WTC11 (cell line): ENCODE results near the gene RHOB. TPM values are rescaled to one million over a fixed set of nuclear protein-coding genes. Genes with fewer than 3 reads are reported as not detected.

ENCODE experiments used
- ATAC-seq: fragments of 200-7000 bp; cut with Tn5 transposase; 2 replicates; pipeline ENCODE4 v1.10.0; 2021; ENCODE audit warnings: mild to moderate bottlenecking, moderate library complexity
- CTCF ChIA-PET: fragments of 300-600 bp; sonication (Branson Sonifier 250); formaldehyde crosslinking; loops from one replicate; lab custom pipeline; 2021; ENCODE audit warnings: antibody characterized with exemption; lab: Charles Lee
- POLR2A ChIA-PET: fragments of 350-600 bp; sonication (Branson Sonifier 250); formaldehyde crosslinking; loops from one replicate; lab custom pipeline; 2021; ENCODE audit warnings: antibody characterized with exemption; lab: Charles Lee
- DNase-seq: peaks from one replicate; pipeline ENCODE4 v3.0.0; 2021; ENCODE audit warnings: low spot score
- H3K27ac Mint-ChIP-seq: 2 replicates; pipeline ENCODE4 v1.8.0; 2021; ENCODE audit warnings: mixed read lengths
- H3K27me3 Mint-ChIP-seq: 2 replicates; pipeline ENCODE4 v1.8.0; 2021; ENCODE audit warnings: low read depth, mild to moderate bottlenecking, moderate library complexity, mixed read lengths
- H3K36me3 Mint-ChIP-seq: 2 replicates; pipeline ENCODE4 v1.8.0; 2021; ENCODE audit warnings: mixed read lengths
- H3K4me1 Mint-ChIP-seq: 2 replicates; pipeline ENCODE4 v1.8.0; 2022; ENCODE audit warnings: mixed read lengths
- H3K4me3 Mint-ChIP-seq: 2 replicates; pipeline ENCODE4 v1.8.0; 2021; ENCODE audit warnings: mild to moderate bottlenecking, moderate library complexity, mixed read lengths
- H3K9me3 Mint-ChIP-seq: 2 replicates; pipeline ENCODE4 v1.8.0; 2021; ENCODE audit warnings: mixed read lengths
- FOXJ3 ChIP-seq: sonication (generic); formaldehyde crosslinking; IDR thresholded peaks from 2 replicates; pipeline ENCODE4 v1.9.0; 2021; ENCODE audit warnings: missing genetic modification reagents, mild to moderate bottlenecking, borderline replicate concordance
- JUN ChIP-seq: sonication (generic); formaldehyde crosslinking; IDR thresholded peaks from 2 replicates; pipeline ENCODE4 v1.8.0; 2023; ENCODE audit warnings: mild to moderate bottlenecking, missing genetic modification reagents
- NFYB ChIP-seq: sonication (generic); formaldehyde crosslinking; conservative IDR thresholded peaks from 2 replicates; pipeline ENCODE4 v1.8.0; 2022; ENCODE audit warnings: low read depth, missing genetic modification reagents
- NR1H2 ChIP-seq: sonication (generic); formaldehyde crosslinking; IDR thresholded peaks from 2 replicates; pipeline ENCODE4 v1.9.0; 2021; ENCODE audit warnings: mild to moderate bottlenecking, moderate library complexity, missing genetic modification reagents
- OVOL2 ChIP-seq: fragments of 250-450 bp; sonication (Bioruptor Pico); IDR thresholded peaks from 2 replicates; pipeline ENCODE4 v1.9.0; 2021; ENCODE audit warnings: mild to moderate bottlenecking, borderline replicate concordance
- RORB ChIP-seq: fragments of 250-450 bp; sonication (Bioruptor Pico); IDR thresholded peaks from 2 replicates; pipeline ENCODE4 v1.9.0; 2021; ENCODE audit warnings: mild to moderate bottlenecking
- TEAD1 ChIP-seq: sonication (generic); formaldehyde crosslinking; IDR thresholded peaks from 2 replicates; pipeline ENCODE4 v1.8.0; 2022; ENCODE audit warnings: mild to moderate bottlenecking, missing genetic modification reagents
- ZNF138 ChIP-seq: sonication (generic); formaldehyde crosslinking; conservative IDR thresholded peaks from 2 replicates; pipeline ENCODE4 v1.8.1; 2022; ENCODE audit warnings: mild to moderate bottlenecking, moderate library complexity, missing genetic modification reagents
- total RNA-seq: library from RNA; stranded (reverse); gene quantifications from 3 replicates; pipeline ENCODE4 v1.2.3, GENCODE V29; 2021
- TF ChIP-seq, protein P1 (sequence below): fragments of 200-600 bp; IDR thresholded peaks from 2 replicates; pipeline ENCODE4 v1.8.0; 2022; ENCODE audit warnings: antibody characterized with exemption
- TF ChIP-seq, protein P2 (sequence below): fragments of 250-450 bp; sonication (Bioruptor Pico); IDR thresholded peaks from 2 replicates; pipeline ENCODE4 v1.8.0; 2021; ENCODE audit warnings: mild to moderate bottlenecking
- TF ChIP-seq, protein P3 (sequence below): sonication (generic); formaldehyde crosslinking; IDR thresholded peaks from 2 replicates; pipeline ENCODE4 v1.8.0; 2022; ENCODE audit warnings: mild to moderate bottlenecking, missing genetic modification reagents
- TF ChIP-seq, protein P4 (sequence below): sonication (generic); formaldehyde crosslinking; IDR thresholded peaks from 2 replicates; pipeline ENCODE4 v1.8.0; 2023; ENCODE audit warnings: mild to moderate bottlenecking, missing genetic modification reagents
- TF ChIP-seq, protein P5 (sequence below): fragments of 250-450 bp; sonication (Bioruptor Pico); conservative IDR thresholded peaks from 2 replicates; pipeline ENCODE4 v1.9.0; 2021; ENCODE audit warnings: mild to moderate bottlenecking
- TF ChIP-seq, protein P6 (sequence below): sonication (generic); formaldehyde crosslinking; IDR thresholded peaks from 2 replicates; pipeline ENCODE4 v1.8.0; 2022; ENCODE audit warnings: mild to moderate bottlenecking, missing genetic modification reagents
- TF ChIP-seq, protein P7 (sequence below): sonication (generic); formaldehyde crosslinking; conservative IDR thresholded peaks from 2 replicates; pipeline ENCODE4 v1.8.1; 2022; ENCODE audit warnings: mild to moderate bottlenecking, missing genetic modification reagents
- TF ChIP-seq, protein P8 (sequence below): fragments of 250-450 bp; sonication (Bioruptor Pico); IDR thresholded peaks from 2 replicates; pipeline ENCODE4 v1.9.0; 2021; ENCODE audit warnings: moderate library complexity, mild to moderate bottlenecking, inconsistent platforms, borderline replicate concordance
- TF ChIP-seq, protein P9 (sequence below): sonication (generic); formaldehyde crosslinking; IDR thresholded peaks from 2 replicates; pipeline ENCODE4 v1.8.1; 2023; ENCODE audit warnings: mild to moderate bottlenecking, missing genetic modification reagents

The RHOB gene
- total RNA-seq, 1 experiment from 2014 or later, result 20.4 TPM

DNA sequence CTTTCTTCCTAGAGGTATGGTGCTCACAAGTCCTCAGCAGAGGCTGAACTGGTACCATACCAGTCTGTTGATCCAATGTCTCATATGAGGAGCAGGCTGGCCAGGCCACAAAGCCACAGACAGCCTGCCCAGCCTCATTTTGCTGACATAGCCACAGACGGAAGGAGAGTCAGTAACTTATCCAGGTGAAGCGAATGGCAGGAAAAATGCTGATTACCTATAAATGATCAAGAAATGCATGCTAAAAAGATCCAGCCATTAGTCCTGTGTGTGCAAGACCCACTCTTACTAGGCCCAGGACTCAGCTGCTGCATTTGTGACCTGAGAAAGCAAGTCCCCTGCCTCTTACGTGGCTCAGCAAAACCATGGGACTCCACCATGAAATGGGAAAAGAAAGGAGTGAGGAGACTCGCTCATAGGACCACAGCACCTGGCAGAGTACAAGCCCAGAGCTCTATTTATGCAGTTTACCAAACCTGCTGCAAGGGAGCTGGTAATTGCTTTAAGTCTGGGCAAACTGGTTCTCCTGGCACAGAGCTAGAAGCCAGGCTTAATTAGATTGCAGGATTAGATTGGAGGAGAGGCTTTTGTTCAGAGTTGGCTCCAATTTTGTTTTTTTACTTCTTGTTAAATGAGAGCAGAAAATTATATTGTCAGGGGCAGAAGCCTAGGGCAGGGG lies 19.0 kb downstream of the RHOB start (continued):
- TF ChIP-seq, protein P1, sequence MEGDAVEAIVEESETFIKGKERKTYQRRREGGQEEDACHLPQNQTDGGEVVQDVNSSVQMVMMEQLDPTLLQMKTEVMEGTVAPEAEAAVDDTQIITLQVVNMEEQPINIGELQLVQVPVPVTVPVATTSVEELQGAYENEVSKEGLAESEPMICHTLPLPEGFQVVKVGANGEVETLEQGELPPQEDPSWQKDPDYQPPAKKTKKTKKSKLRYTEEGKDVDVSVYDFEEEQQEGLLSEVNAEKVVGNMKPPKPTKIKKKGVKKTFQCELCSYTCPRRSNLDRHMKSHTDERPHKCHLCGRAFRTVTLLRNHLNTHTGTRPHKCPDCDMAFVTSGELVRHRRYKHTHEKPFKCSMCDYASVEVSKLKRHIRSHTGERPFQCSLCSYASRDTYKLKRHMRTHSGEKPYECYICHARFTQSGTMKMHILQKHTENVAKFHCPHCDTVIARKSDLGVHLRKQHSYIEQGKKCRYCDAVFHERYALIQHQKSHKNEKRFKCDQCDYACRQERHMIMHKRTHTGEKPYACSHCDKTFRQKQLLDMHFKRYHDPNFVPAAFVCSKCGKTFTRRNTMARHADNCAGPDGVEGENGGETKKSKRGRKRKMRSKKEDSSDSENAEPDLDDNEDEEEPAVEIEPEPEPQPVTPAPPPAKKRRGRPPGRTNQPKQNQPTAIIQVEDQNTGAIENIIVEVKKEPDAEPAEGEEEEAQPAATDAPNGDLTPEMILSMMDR, result no peak
- TF ChIP-seq, protein P2, sequence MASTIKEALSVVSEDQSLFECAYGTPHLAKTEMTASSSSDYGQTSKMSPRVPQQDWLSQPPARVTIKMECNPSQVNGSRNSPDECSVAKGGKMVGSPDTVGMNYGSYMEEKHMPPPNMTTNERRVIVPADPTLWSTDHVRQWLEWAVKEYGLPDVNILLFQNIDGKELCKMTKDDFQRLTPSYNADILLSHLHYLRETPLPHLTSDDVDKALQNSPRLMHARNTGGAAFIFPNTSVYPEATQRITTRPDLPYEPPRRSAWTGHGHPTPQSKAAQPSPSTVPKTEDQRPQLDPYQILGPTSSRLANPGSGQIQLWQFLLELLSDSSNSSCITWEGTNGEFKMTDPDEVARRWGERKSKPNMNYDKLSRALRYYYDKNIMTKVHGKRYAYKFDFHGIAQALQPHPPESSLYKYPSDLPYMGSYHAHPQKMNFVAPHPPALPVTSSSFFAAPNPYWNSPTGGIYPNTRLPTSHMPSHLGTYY, result no peak
- TF ChIP-seq, all 79 proteins: peak for 0

DNA sequence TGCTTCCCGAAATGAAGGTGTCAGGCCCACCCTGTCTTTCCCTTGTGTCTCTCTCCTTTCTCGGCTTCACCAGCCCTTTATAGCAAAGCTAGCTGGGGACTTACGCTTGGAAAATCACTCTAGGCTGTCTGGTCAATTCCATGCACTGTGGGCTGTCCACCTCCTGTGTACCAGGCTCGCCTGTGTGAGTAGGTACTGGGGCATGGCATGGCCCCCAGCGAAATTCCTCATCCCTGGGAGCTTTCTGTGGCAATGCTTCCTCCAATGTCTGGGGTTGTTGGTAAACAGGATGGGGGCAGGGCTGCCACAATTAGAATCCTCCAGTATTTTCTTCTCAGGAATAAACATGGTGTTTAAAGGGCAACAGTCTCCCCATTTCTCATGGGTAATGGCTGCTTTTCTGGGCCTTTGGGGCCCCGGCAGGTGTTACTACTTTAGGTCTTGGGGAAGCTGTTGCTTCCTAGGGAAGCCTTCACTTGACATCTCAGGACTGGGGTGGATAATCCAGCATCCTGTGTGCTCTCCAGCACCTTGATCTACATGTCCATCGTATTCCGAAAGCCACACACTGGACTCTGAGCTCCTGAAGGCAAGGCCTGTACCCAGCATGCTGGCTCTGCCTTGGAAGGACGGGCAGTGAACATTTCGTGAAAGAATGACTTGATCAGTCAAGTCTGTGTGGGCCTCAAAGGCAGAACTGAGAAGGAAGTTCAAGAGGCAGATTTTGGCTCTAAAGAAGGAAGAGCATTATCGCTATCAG lies 21.1 kb downstream of the RHOB start:
- no peaks in the 10 kb centered on the region; the same call in none of the 2 replicates for H3K27me3 Mint-ChIP-seq
- H3K4me3 Mint-ChIP-seq, result no peak overlapping the region
- ATAC-seq (no peak), DNase-seq (no peak)
- H3K4me1 Mint-ChIP-seq, result peaks cover 3% of the 10 kb centered on the region; the same call in 1 of the 2 replicates
- no peak overlapping the region for H3K27ac Mint-ChIP-seq
- no peaks in the 10 kb centered on the region for H3K9me3 Mint-ChIP-seq
- TF ChIP-seq TEAD1 (CRISPR knock-in tag) (no peak), ZNF138 (CRISPR knock-in tag) (no peak), JUN (CRISPR knock-in tag) (no peak), NR1H2 (CRISPR knock-in tag) (no peak), OVOL2 (CRISPR knock-in tag) (no peak), RORB (CRISPR knock-in tag) (no peak), NFYB (CRISPR knock-in tag) (no peak), FOXJ3 (CRISPR knock-in tag) (no peak)
- TF ChIP-seq, protein P3, sequence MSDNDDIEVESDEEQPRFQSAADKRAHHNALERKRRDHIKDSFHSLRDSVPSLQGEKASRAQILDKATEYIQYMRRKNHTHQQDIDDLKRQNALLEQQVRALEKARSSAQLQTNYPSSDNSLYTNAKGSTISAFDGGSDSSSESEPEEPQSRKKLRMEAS (CRISPR knock-in tag), result no peak
- TF ChIP-seq, protein P4, sequence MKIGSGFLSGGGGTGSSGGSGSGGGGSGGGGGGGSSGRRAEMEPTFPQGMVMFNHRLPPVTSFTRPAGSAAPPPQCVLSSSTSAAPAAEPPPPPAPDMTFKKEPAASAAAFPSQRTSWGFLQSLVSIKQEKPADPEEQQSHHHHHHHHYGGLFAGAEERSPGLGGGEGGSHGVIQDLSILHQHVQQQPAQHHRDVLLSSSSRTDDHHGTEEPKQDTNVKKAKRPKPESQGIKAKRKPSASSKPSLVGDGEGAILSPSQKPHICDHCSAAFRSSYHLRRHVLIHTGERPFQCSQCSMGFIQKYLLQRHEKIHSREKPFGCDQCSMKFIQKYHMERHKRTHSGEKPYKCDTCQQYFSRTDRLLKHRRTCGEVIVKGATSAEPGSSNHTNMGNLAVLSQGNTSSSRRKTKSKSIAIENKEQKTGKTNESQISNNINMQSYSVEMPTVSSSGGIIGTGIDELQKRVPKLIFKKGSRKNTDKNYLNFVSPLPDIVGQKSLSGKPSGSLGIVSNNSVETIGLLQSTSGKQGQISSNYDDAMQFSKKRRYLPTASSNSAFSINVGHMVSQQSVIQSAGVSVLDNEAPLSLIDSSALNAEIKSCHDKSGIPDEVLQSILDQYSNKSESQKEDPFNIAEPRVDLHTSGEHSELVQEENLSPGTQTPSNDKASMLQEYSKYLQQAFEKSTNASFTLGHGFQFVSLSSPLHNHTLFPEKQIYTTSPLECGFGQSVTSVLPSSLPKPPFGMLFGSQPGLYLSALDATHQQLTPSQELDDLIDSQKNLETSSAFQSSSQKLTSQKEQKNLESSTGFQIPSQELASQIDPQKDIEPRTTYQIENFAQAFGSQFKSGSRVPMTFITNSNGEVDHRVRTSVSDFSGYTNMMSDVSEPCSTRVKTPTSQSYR (CRISPR knock-in tag), result no peak
- TF ChIP-seq, protein P5, sequence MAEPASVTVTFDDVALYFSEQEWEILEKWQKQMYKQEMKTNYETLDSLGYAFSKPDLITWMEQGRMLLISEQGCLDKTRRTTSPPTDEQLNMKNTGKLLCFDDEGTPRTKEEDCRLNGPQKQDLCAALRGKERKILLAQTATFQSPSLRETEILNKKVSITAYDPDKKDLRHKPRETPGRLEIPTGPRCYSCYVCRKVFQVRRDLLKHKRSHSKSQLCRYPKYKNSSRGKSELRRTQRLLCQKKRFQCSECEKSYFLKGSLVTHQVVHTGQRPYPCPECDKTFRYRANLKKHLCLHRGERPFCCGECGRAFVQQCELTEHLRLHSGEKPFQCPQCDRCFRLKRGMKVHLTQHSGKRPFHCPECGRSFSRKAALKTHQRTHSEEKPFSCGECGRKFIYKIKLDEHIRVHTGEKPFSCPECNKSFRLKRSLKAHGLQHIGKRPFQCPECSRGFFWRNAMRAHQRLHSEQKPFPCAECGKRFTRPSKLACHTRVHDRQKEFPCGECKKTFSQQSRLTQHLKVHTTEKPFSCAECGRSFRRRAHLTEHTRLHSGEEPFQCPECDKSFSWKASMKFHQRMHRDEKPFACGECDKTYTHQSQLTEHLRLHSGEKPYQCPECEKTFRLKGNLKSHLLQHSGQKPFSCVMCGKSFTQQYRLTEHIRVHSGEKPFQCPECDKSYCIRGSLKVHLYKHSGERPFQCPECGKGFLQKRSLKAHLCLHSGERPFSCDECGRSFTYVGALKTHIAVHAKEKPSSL (CRISPR knock-in tag), result no peak
- TF ChIP-seq, protein P6, sequence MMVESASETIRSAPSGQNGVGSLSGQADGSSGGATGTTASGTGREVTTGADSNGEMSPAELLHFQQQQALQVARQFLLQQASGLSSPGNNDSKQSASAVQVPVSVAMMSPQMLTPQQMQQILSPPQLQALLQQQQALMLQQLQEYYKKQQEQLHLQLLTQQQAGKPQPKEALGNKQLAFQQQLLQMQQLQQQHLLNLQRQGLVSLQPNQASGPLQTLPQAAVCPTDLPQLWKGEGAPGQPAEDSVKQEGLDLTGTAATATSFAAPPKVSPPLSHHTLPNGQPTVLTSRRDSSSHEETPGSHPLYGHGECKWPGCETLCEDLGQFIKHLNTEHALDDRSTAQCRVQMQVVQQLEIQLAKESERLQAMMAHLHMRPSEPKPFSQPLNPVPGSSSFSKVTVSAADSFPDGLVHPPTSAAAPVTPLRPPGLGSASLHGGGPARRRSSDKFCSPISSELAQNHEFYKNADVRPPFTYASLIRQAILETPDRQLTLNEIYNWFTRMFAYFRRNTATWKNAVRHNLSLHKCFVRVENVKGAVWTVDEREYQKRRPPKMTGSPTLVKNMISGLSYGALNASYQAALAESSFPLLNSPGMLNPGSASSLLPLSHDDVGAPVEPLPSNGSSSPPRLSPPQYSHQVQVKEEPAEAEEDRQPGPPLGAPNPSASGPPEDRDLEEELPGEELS (CRISPR knock-in tag), result no peak
- TF ChIP-seq, protein P7, sequence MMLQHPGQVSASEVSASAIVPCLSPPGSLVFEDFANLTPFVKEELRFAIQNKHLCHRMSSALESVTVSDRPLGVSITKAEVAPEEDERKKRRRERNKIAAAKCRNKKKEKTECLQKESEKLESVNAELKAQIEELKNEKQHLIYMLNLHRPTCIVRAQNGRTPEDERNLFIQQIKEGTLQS (CRISPR knock-in tag), result no peak
- TF ChIP-seq, protein P8, sequence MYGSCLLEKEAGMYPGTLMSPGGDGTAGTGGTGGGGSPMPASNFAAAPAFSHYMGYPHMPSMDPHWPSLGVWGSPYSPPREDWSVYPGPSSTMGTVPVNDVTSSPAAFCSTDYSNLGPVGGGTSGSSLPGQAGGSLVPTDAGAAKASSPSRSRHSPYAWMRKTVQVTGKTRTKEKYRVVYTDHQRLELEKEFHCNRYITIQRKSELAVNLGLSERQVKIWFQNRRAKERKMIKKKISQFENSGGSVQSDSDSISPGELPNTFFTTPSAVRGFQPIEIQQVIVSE (CRISPR knock-in tag), result no peak
- TF ChIP-seq, protein P9, sequence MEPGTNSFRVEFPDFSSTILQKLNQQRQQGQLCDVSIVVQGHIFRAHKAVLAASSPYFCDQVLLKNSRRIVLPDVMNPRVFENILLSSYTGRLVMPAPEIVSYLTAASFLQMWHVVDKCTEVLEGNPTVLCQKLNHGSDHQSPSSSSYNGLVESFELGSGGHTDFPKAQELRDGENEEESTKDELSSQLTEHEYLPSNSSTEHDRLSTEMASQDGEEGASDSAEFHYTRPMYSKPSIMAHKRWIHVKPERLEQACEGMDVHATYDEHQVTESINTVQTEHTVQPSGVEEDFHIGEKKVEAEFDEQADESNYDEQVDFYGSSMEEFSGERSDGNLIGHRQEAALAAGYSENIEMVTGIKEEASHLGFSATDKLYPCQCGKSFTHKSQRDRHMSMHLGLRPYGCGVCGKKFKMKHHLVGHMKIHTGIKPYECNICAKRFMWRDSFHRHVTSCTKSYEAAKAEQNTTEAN, result no peak
- CTCF ChIA-PET, result interaction anchor here (1.7 to 2.1 kb wide), 2 partner anchors 21 to 175 kb away, joined by 3 to 7 read pairs; partner anchors contain the start of gene RHOB
- H3K36me3 Mint-ChIP-seq, result no peaks in the 10 kb centered on the region
- POLR2A ChIA-PET, result interaction anchor here (1.1 kb wide), 1 partner anchor 21 kb away, joined by 4 read pairs; the partner anchor contains the start of gene RHOB
